ENCODE results near the gene SPTBN1. TPM values are rescaled to one million over a fixed set of nuclear protein-coding genes. Genes with fewer than 3 reads are reported as not detected.

Gene SPTBN1
- total RNA-seq (182 TPM), polyA plus RNA-seq (10 to 100 TPM in 3 of 4 donors, 1 to 10 TPM in 1; 10.0 to 21.0 (median 19.2) TPM)

- no peaks in the 10 kb centered on the region for H3K36me3 ChIP-seq (ENCODE audit: control insufficient read depth, insufficient read depth, low read length)
- H3K36me3 Mint-ChIP-seq = no peaks in the 10 kb centered on the region
- DNase-seq = no peak
- no peak for ATAC-seq (ENCODE audit: low read depth in 2 of 2)
- no peak within 1 kb of the TSS for H3K27ac ChIP-seq (ENCODE audit: insufficient read depth, low read length, poor library complexity, severe bottlenecking)
- peaks cover 0 to 26% (median 13%) of the 10 kb centered on the region in 4 donors for H3K4me1 Mint-ChIP-seq
- H3K27me3 Mint-ChIP-seq = peaks cover 58% of the 10 kb centered on the region
- H3K27ac Mint-ChIP-seq = no peak within 1 kb of the TSS
- H3K4me3 Mint-ChIP-seq = peak within 1 kb of the TSS; percentile 51 to 87 (median 84)
- no peak within 1 kb of the TSS for H3K4me3 ChIP-seq (ENCODE audit: low read depth, low read length)
- H3K27me3 ChIP-seq (ENCODE audit: control insufficient read depth, insufficient read depth, low read length) = peaks cover 30% of the 10 kb centered on the region
- H3K4me1 ChIP-seq (ENCODE audit: control insufficient read depth, insufficient read depth, low read length, poor library complexity, severe bottlenecking) = peaks cover 9% of the 10 kb centered on the region
- peaks cover 0 to 2% (median 0%) of the 10 kb centered on the region in 7 donors for H3K9me3 Mint-ChIP-seq
- no peaks in the 10 kb centered on the region for H3K9me3 ChIP-seq (ENCODE audit: control insufficient read depth in 2 of 2, low read length in 2 of 2)
Measured at GRCh38 chr2:54455563-54456361, at the start of gene SPTBN1. TSS of gene SPTBN1 (plus strand) at chr2:54456327. CDS start at chr2:54526419, 70,092 bp downstream.

GRCh38 chr2:54407693-54408092 lies 48.4 kb upstream of the SPTBN1 start:
- Mint-ChIP-seq H3K27ac (no peak overlapping the region), H3K27me3 (peaks cover 14% of the 10 kb centered on the region), H3K9me3 (peaks cover 0 to 2% (median 0%) of the 10 kb centered on the region in 7 donors), H3K4me1 (peaks cover 0 to 6% (median 0%) of the 10 kb centered on the region in 4 donors), H3K36me3 (no peaks in the 10 kb centered on the region), H3K4me3 (no peak overlapping the region)
- Histone ChIP-seq H3K36me3 (ENCODE audit: control insufficient read depth, insufficient read depth, low read length) (no peaks in the 10 kb centered on the region), H3K4me1 (ENCODE audit: control insufficient read depth, insufficient read depth, low read length, poor library complexity, severe bottlenecking) (no peaks in the 10 kb centered on the region), H3K27ac (ENCODE audit: insufficient read depth, low read length, poor library complexity, severe bottlenecking) (no peak overlapping the region), H3K4me3 (ENCODE audit: low read depth, low read length) (no peak overlapping the region), H3K9me3 (ENCODE audit: control insufficient read depth in 2 of 2, low read length in 2 of 2) (no peaks in the 10 kb centered on the region), H3K27me3 (ENCODE audit: control insufficient read depth, insufficient read depth, low read length) (peaks cover 3% of the 10 kb centered on the region)
- no peak for ATAC-seq (ENCODE audit: low read depth in 2 of 2)
- no peak for DNase-seq

- H3K36me3 Mint-ChIP-seq = no peaks in the 10 kb centered on the region
- Histone ChIP-seq H3K4me1 (ENCODE audit: control insufficient read depth, insufficient read depth, low read length, poor library complexity, severe bottlenecking) (no peaks in the 10 kb centered on the region), H3K4me3 (ENCODE audit: low read depth, low read length) (no peak overlapping the region), H3K27ac (ENCODE audit: insufficient read depth, low read length, poor library complexity, severe bottlenecking) (no peak overlapping the region), H3K9me3 (ENCODE audit: control insufficient read depth in 2 of 2, low read length in 2 of 2) (no peaks in the 10 kb centered on the region), H3K36me3 (ENCODE audit: control insufficient read depth, insufficient read depth, low read length) (no peaks in the 10 kb centered on the region), H3K27me3 (ENCODE audit: control insufficient read depth, insufficient read depth, low read length) (peaks cover 3% of the 10 kb centered on the region)
- H3K27me3 Mint-ChIP-seq = peaks cover 14% of the 10 kb centered on the region
- ATAC-seq (ENCODE audit: low read depth in 2 of 2) = no peak
- H3K27ac Mint-ChIP-seq = no peak overlapping the region
- H3K4me3 Mint-ChIP-seq = no peak overlapping the region
- H3K4me1 Mint-ChIP-seq = peaks cover 0 to 6% (median 0%) of the 10 kb centered on the region in 4 donors
- H3K9me3 Mint-ChIP-seq = peaks cover 0 to 2% (median 0%) of the 10 kb centered on the region in 7 donors
- no peak for DNase-seq
Measured at GRCh38 chr2:54408288-54408687, 47.8 kb upstream of the SPTBN1 start.

DNA sequence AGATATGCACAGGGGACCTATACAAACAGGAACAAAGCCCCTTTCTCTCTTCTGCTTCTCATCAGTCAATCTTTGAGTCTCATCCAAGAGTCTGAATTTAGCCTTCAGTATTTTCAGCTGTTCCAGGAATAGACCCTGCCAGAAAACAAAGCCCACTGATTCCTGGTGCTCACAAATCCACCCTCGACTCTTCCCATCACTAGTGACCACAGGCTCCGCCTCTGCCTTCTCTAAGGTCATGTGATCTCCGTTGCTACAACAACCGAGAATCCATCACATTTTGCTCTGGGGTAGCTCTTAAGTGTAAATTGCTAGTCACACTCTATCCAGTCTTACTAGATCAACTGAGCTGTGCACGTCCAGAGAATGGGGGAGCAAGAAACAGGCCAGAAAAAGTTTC lies 46.4 kb upstream of the SPTBN1 start:
- no peaks in the 10 kb centered on the region for H3K36me3 ChIP-seq (ENCODE audit: control insufficient read depth, insufficient read depth, low read length)
- peaks cover 14% of the 10 kb centered on the region for H3K27me3 Mint-ChIP-seq
- H3K4me3 Mint-ChIP-seq = no peak overlapping the region
- no peaks in the 10 kb centered on the region for H3K4me1 Mint-ChIP-seq
- H3K4me3 ChIP-seq (ENCODE audit: low read depth, low read length) = no peak overlapping the region
- H3K9me3 Mint-ChIP-seq = peaks cover 0 to 2% (median 0%) of the 10 kb centered on the region in 7 donors
- no peak for ATAC-seq (ENCODE audit: low read depth in 2 of 2)
- H3K4me1 ChIP-seq (ENCODE audit: control insufficient read depth, insufficient read depth, low read length, poor library complexity, severe bottlenecking) = no peaks in the 10 kb centered on the region
- DNase-seq = no peak
- H3K27ac Mint-ChIP-seq = no peak overlapping the region
- H3K9me3 ChIP-seq (ENCODE audit: control insufficient read depth in 2 of 2, low read length in 2 of 2) = no peaks in the 10 kb centered on the region
- H3K27ac ChIP-seq (ENCODE audit: insufficient read depth, low read length, poor library complexity, severe bottlenecking) = no peak overlapping the region
- H3K36me3 Mint-ChIP-seq = no peaks in the 10 kb centered on the region
- H3K27me3 ChIP-seq (ENCODE audit: control insufficient read depth, insufficient read depth, low read length) = peaks cover 3% of the 10 kb centered on the region

DNA sequence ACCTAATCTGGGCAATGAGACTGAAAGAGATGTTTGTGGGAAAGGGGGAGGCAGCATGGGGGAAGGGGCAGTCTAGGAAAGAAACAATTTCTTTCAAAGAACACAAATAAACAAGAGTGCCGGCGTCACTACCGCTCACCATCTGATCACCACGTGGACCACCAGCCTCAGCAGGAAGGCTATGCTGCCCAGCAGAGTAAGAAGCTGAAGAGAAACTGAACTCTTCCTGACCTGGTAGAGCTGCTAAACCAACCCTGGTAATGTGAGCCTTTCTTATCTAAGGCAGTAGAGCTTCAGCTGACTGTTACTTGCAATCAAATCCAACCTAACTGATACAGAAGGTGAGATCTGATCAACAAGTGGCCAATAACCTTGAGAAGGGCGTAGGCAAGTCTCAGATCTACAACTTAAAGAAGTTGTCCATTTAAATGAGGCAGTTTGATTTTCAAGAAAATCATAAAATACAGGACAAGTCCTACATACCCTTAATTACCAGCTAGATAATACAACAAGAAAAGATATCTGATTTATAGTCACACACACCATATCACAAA lies 44.2 kb upstream of the SPTBN1 start:
- Mint-ChIP-seq H3K9me3 (peaks cover 0 to 5% (median 0%) of the 10 kb centered on the region in 7 donors), H3K36me3 (no peaks in the 10 kb centered on the region), H3K27ac (no peak overlapping the region), H3K4me1 (no peaks in the 10 kb centered on the region), H3K4me3 (no peak overlapping the region), H3K27me3 (peaks cover 18% of the 10 kb centered on the region)
- H3K4me3 ChIP-seq (ENCODE audit: low read depth, low read length) = no peak overlapping the region
- H3K27ac ChIP-seq (ENCODE audit: insufficient read depth, low read length, poor library complexity, severe bottlenecking) = no peak overlapping the region
- no peaks in the 10 kb centered on the region for H3K9me3 ChIP-seq (ENCODE audit: control insufficient read depth in 2 of 2, low read length in 2 of 2)
- peaks cover 6% of the 10 kb centered on the region for H3K27me3 ChIP-seq (ENCODE audit: control insufficient read depth, insufficient read depth, low read length)
- no peaks in the 10 kb centered on the region for H3K4me1 ChIP-seq (ENCODE audit: control insufficient read depth, insufficient read depth, low read length, poor library complexity, severe bottlenecking)
- DNase-seq (no peak), ATAC-seq (ENCODE audit: low read depth in 2 of 2) (no peak)
- no peaks in the 10 kb centered on the region for H3K36me3 ChIP-seq (ENCODE audit: control insufficient read depth, insufficient read depth, low read length)

GRCh38 chr2:54416166-54416813 lies 39.8 kb upstream of the SPTBN1 start:
- Histone ChIP-seq H3K4me1 (ENCODE audit: control insufficient read depth, insufficient read depth, low read length, poor library complexity, severe bottlenecking) (no peaks in the 10 kb centered on the region), H3K27ac (ENCODE audit: insufficient read depth, low read length, poor library complexity, severe bottlenecking) (no peak overlapping the region), H3K36me3 (ENCODE audit: control insufficient read depth, insufficient read depth, low read length) (no peaks in the 10 kb centered on the region), H3K9me3 (ENCODE audit: control insufficient read depth in 2 of 2, low read length in 2 of 2) (no peaks in the 10 kb centered on the region), H3K27me3 (ENCODE audit: control insufficient read depth, insufficient read depth, low read length) (peaks cover 5% of the 10 kb centered on the region), H3K4me3 (ENCODE audit: low read depth, low read length) (no peak overlapping the region)
- peaks cover 0 to 4% (median 0%) of the 10 kb centered on the region in 7 donors for H3K9me3 Mint-ChIP-seq
- peaks cover 0 to 2% (median 0%) of the 10 kb centered on the region in 4 donors for H3K4me1 Mint-ChIP-seq
- H3K36me3 Mint-ChIP-seq = no peaks in the 10 kb centered on the region
- DNase-seq = no peak
- peaks cover 20% of the 10 kb centered on the region for H3K27me3 Mint-ChIP-seq
- no peak for ATAC-seq (ENCODE audit: low read depth in 2 of 2)
- no peak overlapping the region for H3K27ac Mint-ChIP-seq
- H3K4me3 Mint-ChIP-seq = no peak overlapping the region

- Mint-ChIP-seq H3K27ac (no peak overlapping the region), H3K9me3 (peaks cover 0 to 4% (median 0%) of the 10 kb centered on the region in 7 donors), H3K36me3 (no peaks in the 10 kb centered on the region), H3K27me3 (peaks cover 13% of the 10 kb centered on the region), H3K4me3 (no peak overlapping the region), H3K4me1 (peaks cover 0 to 7% (median 5%) of the 10 kb centered on the region in 4 donors)
- no peaks in the 10 kb centered on the region for H3K36me3 ChIP-seq (ENCODE audit: control insufficient read depth, insufficient read depth, low read length)
- H3K4me3 ChIP-seq (ENCODE audit: low read depth, low read length) = no peak overlapping the region
- H3K27me3 ChIP-seq (ENCODE audit: control insufficient read depth, insufficient read depth, low read length) = peaks cover 5% of the 10 kb centered on the region
- H3K4me1 ChIP-seq (ENCODE audit: control insufficient read depth, insufficient read depth, low read length, poor library complexity, severe bottlenecking) = no peaks in the 10 kb centered on the region
- no peak overlapping the region for H3K27ac ChIP-seq (ENCODE audit: insufficient read depth, low read length, poor library complexity, severe bottlenecking)
- H3K9me3 ChIP-seq (ENCODE audit: control insufficient read depth in 2 of 2, low read length in 2 of 2) = no peaks in the 10 kb centered on the region
- no peak for DNase-seq
- no peak for ATAC-seq (ENCODE audit: low read depth in 2 of 2)
Measured at GRCh38 chr2:54416938-54417337, 39.2 kb upstream of the SPTBN1 start.

Measured in CD4-positive, CD25-positive, alpha-beta regulatory T cell (primary cell).